ENCODE results near the gene PFKP.

GRCh38 chr10:3149918-3150317 is 82.6 kb downstream of the PFKP start:
- TF ChIP-seq CHD2 (IDR thresholded peaks at IDR 0.05; ENCODE audit: low read length, partially characterized antibody): no peak
- TF ChIP-seq RCOR1 (IDR thresholded peaks at IDR 0.05; ENCODE audit: low read depth, low read length): no peak
- TF ChIP-seq SMC3 (IDR thresholded peaks at IDR 0.05): no peak
- no peak for TF ChIP-seq FOSL2 (IDR thresholded peaks at IDR 0.05)
- no peak for TF ChIP-seq FOSL2 (CRISPR knock-in tag; IDR thresholded peaks at IDR 0.05)
- TF ChIP-seq POLR2A (IDR thresholded peaks at IDR 0.05; ENCODE audit: low read length): no peak
- no peak for TF ChIP-seq EP300 (IDR thresholded peaks at IDR 0.05)
- no peak for TF ChIP-seq CTCF (IDR thresholded peaks at IDR 0.05)
- TF ChIP-seq REST (IDR thresholded peaks at IDR 0.05): no peak
- TF ChIP-seq RAD21 (conservative IDR thresholded peaks at IDR 0.05 in 1 of 2, IDR thresholded peaks at IDR 0.05 in 1 of 2): no peak
- TF ChIP-seq BHLHE40 (IDR thresholded peaks at IDR 0.05; ENCODE audit: low read depth, low read length): no peak

All from A549 (cell line).